ENCODE measurements around the gene LARGE2.

Gene LARGE2

GRCh38 chr11:45936511-45937054 lies 14.1 kb downstream of the LARGE2 start:
- Mint-ChIP-seq H3K9me3 (no peaks in the 10 kb centered on the region), H3K36me3 (ENCODE audit: low read depth) (peaks cover 46% of the 10 kb centered on the region), H3K4me1 (no peaks in the 10 kb centered on the region), H3K4me3 (no peak overlapping the region), H3K27me3 (ENCODE audit: low read depth) (no peaks in the 10 kb centered on the region), H3K27ac (no peak overlapping the region)
- no peak for TF ChIP-seq CTCF (IDR thresholded peaks at IDR 0.05; ENCODE audit: unreplicated experiment in 3 of 3)

- Mint-ChIP-seq H3K4me3 (no peak overlapping the region), H3K36me3 (ENCODE audit: low read depth) (peaks cover 48% of the 10 kb centered on the region), H3K4me1 (no peaks in the 10 kb centered on the region), H3K9me3 (no peaks in the 10 kb centered on the region), H3K27me3 (ENCODE audit: low read depth) (no peaks in the 10 kb centered on the region), H3K27ac (no peak overlapping the region)
- TF ChIP-seq CTCF (IDR thresholded peaks at IDR 0.05; ENCODE audit: unreplicated experiment in 3 of 3): no peak
Measured at GRCh38 chr11:45937916-45938315, 15.5 kb downstream of the LARGE2 start.

GRCh38 chr11:45939836-45940235 lies 17.4 kb downstream of the LARGE2 start:
- Mint-ChIP-seq H3K4me1 (no peaks in the 10 kb centered on the region), H3K27me3 (ENCODE audit: low read depth) (no peaks in the 10 kb centered on the region), H3K4me3 (no peak overlapping the region), H3K27ac (no peak overlapping the region), H3K9me3 (no peaks in the 10 kb centered on the region), H3K36me3 (ENCODE audit: low read depth) (peaks cover 45% of the 10 kb centered on the region)
- TF ChIP-seq CTCF (IDR thresholded peaks at IDR 0.05; ENCODE audit: unreplicated experiment in 3 of 3): no peak

- no peaks in the 10 kb centered on the region for H3K27me3 Mint-ChIP-seq (ENCODE audit: low read depth)
- peaks cover 5% of the 10 kb centered on the region for H3K4me1 Mint-ChIP-seq
- peaks cover 58% of the 10 kb centered on the region for H3K36me3 Mint-ChIP-seq (ENCODE audit: low read depth)
- no peak overlapping the region for H3K27ac Mint-ChIP-seq
- H3K4me3 Mint-ChIP-seq: no peak overlapping the region
- no peak for TF ChIP-seq CTCF (IDR thresholded peaks at IDR 0.05; ENCODE audit: unreplicated experiment in 3 of 3)
- no peaks in the 10 kb centered on the region for H3K9me3 Mint-ChIP-seq
Measured at GRCh38 chr11:45941285-45941684, 18.8 kb downstream of the LARGE2 start.

DNA sequence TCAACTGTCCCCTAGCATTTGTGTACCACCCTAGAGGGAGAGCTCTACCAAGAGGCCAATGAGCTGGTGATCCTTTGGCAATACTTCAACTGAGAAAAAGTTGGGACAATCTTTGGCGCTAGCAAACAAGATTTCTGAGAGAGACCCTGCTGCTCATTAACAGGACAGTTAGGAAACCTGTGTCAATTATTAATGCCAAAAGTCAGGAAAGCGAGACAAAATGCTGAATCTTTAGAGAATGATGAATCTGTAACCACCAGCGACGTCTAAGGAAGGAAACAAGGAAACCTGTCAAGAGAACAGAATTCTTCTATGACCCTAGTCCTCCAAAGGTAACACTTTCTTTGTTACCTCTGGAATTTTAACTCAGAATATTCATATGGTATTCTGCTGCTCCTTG lies 19.9 kb downstream of the LARGE2 start:
- H3K36me3 Mint-ChIP-seq (ENCODE audit: low read depth): peaks cover 60% of the 10 kb centered on the region
- peak overlapping the region in 1 of 3 experiments; percentile 40 for H3K27ac Mint-ChIP-seq
- peaks cover 5% of the 10 kb centered on the region for H3K4me1 Mint-ChIP-seq
- TF ChIP-seq CTCF (IDR thresholded peaks at IDR 0.05; ENCODE audit: unreplicated experiment in 3 of 3): no peak
- no peaks in the 10 kb centered on the region for H3K9me3 Mint-ChIP-seq
- H3K27me3 Mint-ChIP-seq (ENCODE audit: low read depth): no peaks in the 10 kb centered on the region
- H3K4me3 Mint-ChIP-seq: no peak overlapping the region

- Mint-ChIP-seq H3K27me3 (ENCODE audit: low read depth) (no peaks in the 10 kb centered on the region), H3K36me3 (ENCODE audit: low read depth) (peaks cover 78% of the 10 kb centered on the region), H3K9me3 (no peaks in the 10 kb centered on the region), H3K4me3 (no peak overlapping the region), H3K27ac (no peak overlapping the region), H3K4me1 (peaks cover 5% of the 10 kb centered on the region)
- no peak for TF ChIP-seq CTCF (IDR thresholded peaks at IDR 0.05; ENCODE audit: unreplicated experiment in 3 of 3)
Measured at GRCh38 chr11:45945397-45945999, 23.0 kb downstream of the LARGE2 start.
